GM13976 (cell line): ENCODE measurements around the gene HOXB2.

Experiments
- DNase-seq: peaks from one replicate; pipeline ENCODE4 v3.0.0; 2012; ENCODE audit warnings: low spot score
- CTCF ChIP-seq: IDR thresholded peaks from 2 replicates; pipeline ENCODE4 v1.5.1; 2012; ENCODE audit warnings: borderline replicate concordance, mild to moderate bottlenecking; ENCODE audit not compliant: insufficient read depth; ENCODE audit errors: extremely low read depth, missing control alignments, control extremely low read depth
- in situ Hi-C: fragments of 300-500 bp; cut with MboI; formaldehyde crosslinking; loops from one replicate; pipeline ENCODE4 v1.12.0; 2022; ENCODE audit warnings: low sequenced_read_pairs, mixed read lengths, inconsistent platforms; ENCODE audit not compliant: unreplicated experiment

The HOXB2 gene

GRCh38 chr17:48505788-48506187 is 39.1 kb downstream of the HOXB2 start:
- in situ Hi-C loops: no loop called here
- no peak for TF ChIP-seq CTCF
- peak; percentile 66 for DNase-seq

GRCh38 chr17:48504953-48505352 is 40.0 kb downstream of the HOXB2 start:
- TF ChIP-seq CTCF: no peak
- in situ Hi-C loops: no loop called here
- DNase-seq: no peak

DNA sequence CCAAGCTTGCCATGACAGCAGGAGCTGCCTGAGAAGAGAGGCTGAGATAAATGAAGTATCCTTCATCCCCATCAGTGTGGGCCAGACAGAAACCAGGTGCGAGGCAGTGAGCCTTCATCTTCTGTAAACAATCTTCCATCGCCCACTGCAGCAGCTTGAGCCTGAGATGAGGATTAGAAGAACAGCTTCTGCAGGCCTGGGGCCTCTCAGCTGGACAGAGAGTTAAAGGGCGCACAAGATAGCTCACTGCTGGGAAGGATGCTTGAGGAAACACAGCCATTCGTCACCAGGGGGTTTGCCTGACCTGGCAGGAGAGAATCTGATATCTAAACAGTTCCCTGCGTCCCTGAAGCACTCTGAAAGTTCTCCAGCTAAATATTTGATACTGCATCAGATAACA is 41.2 kb downstream of the HOXB2 start:
- no peak for DNase-seq
- in situ Hi-C loops: no loop called here
- TF ChIP-seq CTCF: no peak

- no peak for DNase-seq
- in situ Hi-C loops: no loop called here
- TF ChIP-seq CTCF: no peak
Observed at GRCh38 chr17:48502901-48503300, 42.0 kb downstream of the HOXB2 start.

- no peak for DNase-seq
- TF ChIP-seq CTCF: no peak
- in situ Hi-C loops: no loop called here
Observed at GRCh38 chr17:48502312-48502711, 42.6 kb downstream of the HOXB2 start.

DNA sequence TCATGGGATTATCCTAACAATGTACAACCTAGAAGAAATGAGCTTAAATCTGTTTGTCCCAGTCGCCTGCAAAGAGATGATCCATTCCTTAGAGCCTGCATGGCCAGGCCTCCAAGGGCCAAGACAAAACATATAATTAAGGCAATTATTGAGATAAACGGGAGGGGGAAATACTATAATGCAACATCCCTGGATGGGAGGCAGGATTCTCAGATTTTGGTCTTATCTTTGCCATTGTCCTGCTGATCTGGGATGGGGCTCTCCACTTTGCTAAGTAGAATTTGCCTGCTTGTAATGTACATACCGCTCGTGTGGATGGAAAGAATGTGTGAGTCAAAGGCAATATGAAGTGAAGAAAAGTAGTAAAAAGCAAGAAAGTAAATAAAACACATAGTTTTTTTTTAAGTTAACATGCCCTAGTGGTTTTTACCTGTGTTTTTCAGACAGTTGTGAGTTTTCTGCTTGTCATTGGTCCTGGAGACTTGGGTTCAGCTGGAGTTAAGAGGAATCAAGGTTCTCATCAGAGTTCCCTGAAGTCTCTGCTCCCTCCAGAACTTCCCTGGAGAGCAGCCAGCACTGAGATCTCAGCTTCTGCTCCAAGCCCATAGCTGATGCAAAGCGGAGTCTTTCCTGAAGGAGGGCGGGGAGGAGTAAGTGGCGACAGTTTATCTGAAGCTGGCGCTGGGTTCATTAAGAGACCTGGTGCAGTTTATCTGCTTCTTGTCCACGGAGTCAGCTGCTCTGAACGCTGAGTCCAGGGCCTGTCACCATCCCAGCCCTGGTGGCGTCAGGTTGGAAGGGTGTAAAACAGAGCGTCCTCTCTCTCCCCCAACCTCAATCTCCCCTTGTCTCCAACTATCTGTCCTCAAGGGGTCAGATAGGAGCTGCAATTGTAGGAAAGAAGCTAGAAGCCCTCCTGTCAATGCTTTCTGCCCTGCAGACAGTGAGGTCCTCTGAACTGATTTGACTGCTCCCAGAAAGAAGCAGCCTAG is 44.2 kb downstream of the HOXB2 start:
- DNase-seq: no peak
- in situ Hi-C loops: no loop called here
- no peak for TF ChIP-seq CTCF
